ENCODE results near the gene LOXHD1. TPM values are rescaled to one million over a fixed set of nuclear protein-coding genes. Genes with fewer than 3 reads are reported as not detected.

LOXHD1 gene
- total RNA-seq, 4 donors from 2014 or later: 0.16 TPM; not detected in 3

DNA sequence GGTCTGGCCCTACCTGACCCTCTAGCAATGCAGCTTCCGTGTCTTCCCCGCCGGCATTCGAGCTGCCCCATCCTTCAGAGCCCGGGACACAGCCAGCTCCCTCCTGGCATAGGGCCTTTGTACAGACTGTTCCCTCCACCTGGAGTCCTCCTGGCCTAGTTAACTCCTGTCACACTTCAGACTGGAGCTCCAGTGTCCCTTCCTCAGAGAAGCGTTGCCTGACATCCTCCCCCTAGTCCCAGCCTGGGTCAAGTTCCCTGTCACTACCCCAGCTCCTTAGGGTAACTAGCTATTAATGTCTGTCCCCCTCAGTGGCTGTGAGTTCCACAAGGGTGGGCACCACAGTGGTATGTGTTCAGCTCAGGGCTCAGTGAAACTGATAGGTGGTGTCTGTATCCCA, 45.5 kb upstream of the LOXHD1 start:
- no peaks in the 10 kb centered on the region for H3K27me3 ChIP-seq

DNA sequence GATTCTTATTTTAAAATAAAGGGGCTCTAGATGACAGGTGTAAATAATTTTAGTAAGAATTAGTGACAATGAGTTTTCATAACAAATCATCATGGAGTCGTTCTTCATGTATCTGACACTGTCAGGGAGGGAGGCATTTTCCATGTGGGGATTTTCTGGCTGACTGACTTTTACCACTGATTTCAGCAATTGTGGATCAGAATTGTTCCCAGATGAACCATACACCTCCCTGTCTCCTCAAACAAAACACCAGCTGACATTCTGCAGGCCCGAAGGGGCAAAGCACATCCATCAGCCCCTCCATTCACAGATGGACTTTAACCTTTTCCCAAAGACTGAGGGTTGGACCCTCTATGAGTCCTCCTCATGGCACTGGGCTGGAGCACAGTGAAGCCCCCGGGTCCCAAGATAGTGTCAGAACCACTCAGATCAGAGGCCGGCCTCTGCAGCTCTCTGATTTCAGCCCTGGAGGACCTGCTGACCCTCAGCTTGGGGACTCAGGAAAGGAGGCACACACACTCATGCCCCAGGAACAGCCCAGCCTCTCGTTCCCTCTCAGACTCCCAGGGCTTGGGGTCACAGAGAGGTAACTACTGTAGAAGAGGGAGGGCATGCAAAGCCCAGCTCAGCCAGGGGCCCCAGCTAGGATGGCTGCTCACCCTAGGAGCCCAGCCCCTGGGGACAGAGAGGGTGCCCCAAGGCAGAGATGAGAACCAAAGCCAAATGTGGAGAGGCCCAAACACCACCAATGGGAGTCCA, 43.2 kb upstream of the LOXHD1 start:
- H3K4me1 ChIP-seq: no peaks in the 10 kb centered on the region
- WGBS, 2 donors (ENCODE audit: low coverage in 1 of 2): 60 to 63% methylated on average over 1 to 5 of the region's 5 CpGs
- H3K27me3 ChIP-seq: no peaks in the 10 kb centered on the region
- in situ Hi-C loops (cut with MboI; ENCODE audit: low pct_ligation_motif_present in 1 of 4, low pct_unique_long_range_greater_than_20kb in 1 of 4, low sequenced_read_pairs in 3 of 4): no loop called here
- no peak for TF ChIP-seq EP300 (IDR thresholded peaks at IDR 0.05; ENCODE audit: low read depth)
- no peak for TF ChIP-seq POLR2AphosphoS5 (IDR thresholded peaks at IDR 0.05)
- TF ChIP-seq, protein P1, sequence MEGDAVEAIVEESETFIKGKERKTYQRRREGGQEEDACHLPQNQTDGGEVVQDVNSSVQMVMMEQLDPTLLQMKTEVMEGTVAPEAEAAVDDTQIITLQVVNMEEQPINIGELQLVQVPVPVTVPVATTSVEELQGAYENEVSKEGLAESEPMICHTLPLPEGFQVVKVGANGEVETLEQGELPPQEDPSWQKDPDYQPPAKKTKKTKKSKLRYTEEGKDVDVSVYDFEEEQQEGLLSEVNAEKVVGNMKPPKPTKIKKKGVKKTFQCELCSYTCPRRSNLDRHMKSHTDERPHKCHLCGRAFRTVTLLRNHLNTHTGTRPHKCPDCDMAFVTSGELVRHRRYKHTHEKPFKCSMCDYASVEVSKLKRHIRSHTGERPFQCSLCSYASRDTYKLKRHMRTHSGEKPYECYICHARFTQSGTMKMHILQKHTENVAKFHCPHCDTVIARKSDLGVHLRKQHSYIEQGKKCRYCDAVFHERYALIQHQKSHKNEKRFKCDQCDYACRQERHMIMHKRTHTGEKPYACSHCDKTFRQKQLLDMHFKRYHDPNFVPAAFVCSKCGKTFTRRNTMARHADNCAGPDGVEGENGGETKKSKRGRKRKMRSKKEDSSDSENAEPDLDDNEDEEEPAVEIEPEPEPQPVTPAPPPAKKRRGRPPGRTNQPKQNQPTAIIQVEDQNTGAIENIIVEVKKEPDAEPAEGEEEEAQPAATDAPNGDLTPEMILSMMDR (IDR thresholded peaks at IDR 0.05): no peak
- TF ChIP-seq POLR2A (IDR thresholded peaks at IDR 0.05): no peak
- no peaks in the 10 kb centered on the region for H3K36me3 ChIP-seq
- no peak overlapping the region for H3K4me3 ChIP-seq
- no peaks in the 10 kb centered on the region for H3K9me3 ChIP-seq
- no peak for DNase-seq
- intact Hi-C loops (cut with DNase I; ENCODE audit: low total_unique reads): no loop called here
- no peak overlapping the region for H3K27ac ChIP-seq

More for the DNA sequence above, 45.5 kb upstream of the LOXHD1 start:
- no peak overlapping the region for H3K4me3 ChIP-seq
- intact Hi-C loops (cut with DNase I; ENCODE audit: low total_unique reads): no loop called here
- in situ Hi-C loops (cut with MboI; ENCODE audit: low pct_ligation_motif_present in 1 of 4, low pct_unique_long_range_greater_than_20kb in 1 of 4, low sequenced_read_pairs in 3 of 4): no loop called here
- no peaks in the 10 kb centered on the region for H3K36me3 ChIP-seq
- TF ChIP-seq EP300 (IDR thresholded peaks at IDR 0.05; ENCODE audit: low read depth) (no peak), POLR2AphosphoS5 (IDR thresholded peaks at IDR 0.05) (no peak), POLR2A (IDR thresholded peaks at IDR 0.05) (no peak)
- TF ChIP-seq, protein P1 (IDR thresholded peaks at IDR 0.05): no peak
- no peaks in the 10 kb centered on the region for H3K9me3 ChIP-seq
- 91% methylated on average over 6 of the region's 6 CpGs; no CpG with 5 or more reads in 1 of the 2 donors for WGBS, 2 donors (ENCODE audit: low coverage in 1 of 2)
- DNase-seq: no peak
- H3K27ac ChIP-seq: no peak overlapping the region
- H3K4me1 ChIP-seq: no peaks in the 10 kb centered on the region

DNA sequence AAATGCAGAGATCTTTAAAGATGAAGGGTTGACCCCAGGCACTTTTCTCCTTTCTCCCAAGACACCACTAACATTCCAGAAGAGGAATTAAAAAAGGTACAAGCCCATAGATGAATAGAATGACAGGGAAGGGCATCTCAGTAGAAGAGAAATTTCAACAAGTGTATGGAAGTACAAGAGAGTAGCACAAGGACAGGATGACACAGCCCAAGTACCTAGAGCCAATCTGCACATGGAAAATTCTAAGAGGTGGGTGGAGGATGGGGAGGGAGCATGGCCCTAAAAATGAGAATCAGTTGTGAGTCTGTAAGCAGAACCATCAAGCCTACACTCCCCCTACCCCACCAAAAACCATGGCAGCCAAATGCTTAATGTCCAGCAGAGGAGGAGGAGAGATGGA, 39.7 kb upstream of the LOXHD1 start:
- Histone ChIP-seq H3K27me3 (no peaks in the 10 kb centered on the region), H3K27ac (no peak overlapping the region), H3K4me1 (no peaks in the 10 kb centered on the region), H3K36me3 (no peaks in the 10 kb centered on the region), H3K9me3 (no peaks in the 10 kb centered on the region), H3K4me3 (no peak overlapping the region)
- in situ Hi-C loops (cut with MboI; ENCODE audit: low pct_ligation_motif_present in 1 of 4, low pct_unique_long_range_greater_than_20kb in 1 of 4, low sequenced_read_pairs in 3 of 4): no loop called here
- intact Hi-C loops (cut with DNase I; ENCODE audit: low total_unique reads): no loop called here
- DNase-seq: no peak
- no peak for TF ChIP-seq POLR2A (IDR thresholded peaks at IDR 0.05)
- no peak for TF ChIP-seq POLR2AphosphoS5 (IDR thresholded peaks at IDR 0.05)
- TF ChIP-seq EP300 (IDR thresholded peaks at IDR 0.05; ENCODE audit: low read depth): no peak
- TF ChIP-seq, protein P1 (IDR thresholded peaks at IDR 0.05): no peak

DNA sequence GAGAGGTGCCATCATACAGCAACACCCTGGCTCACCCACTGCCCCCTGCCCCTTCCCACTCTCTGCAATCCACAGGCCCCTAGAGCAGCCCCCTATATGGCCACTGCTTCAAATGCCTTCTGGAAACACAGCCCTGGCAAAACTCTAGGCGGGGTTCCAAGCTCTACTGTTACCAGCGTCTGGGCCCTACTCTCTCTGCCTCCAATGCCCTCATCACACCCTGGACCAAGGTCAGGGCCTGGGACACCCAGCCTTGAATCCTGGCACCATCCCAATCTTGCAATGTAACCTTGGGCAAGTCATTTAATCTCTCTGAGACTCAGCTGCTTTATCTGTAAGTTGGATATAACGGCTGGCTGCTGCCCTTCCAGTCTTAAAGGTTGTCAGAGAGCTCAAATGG, 39.2 kb upstream of the LOXHD1 start:
- WGBS, 2 donors (ENCODE audit: low coverage in 1 of 2): 70% methylated on average over 3 of the region's 3 CpGs; no CpG with 5 or more reads in 1 of the 2 donors
- intact Hi-C loops (cut with DNase I; ENCODE audit: low total_unique reads) (no loop called here), in situ Hi-C loops (cut with MboI; ENCODE audit: low pct_ligation_motif_present in 1 of 4, low pct_unique_long_range_greater_than_20kb in 1 of 4, low sequenced_read_pairs in 3 of 4) (no loop called here)
- Histone ChIP-seq H3K36me3 (no peaks in the 10 kb centered on the region), H3K4me3 (no peak overlapping the region), H3K27me3 (no peaks in the 10 kb centered on the region), H3K9me3 (no peaks in the 10 kb centered on the region), H3K27ac (no peak overlapping the region), H3K4me1 (no peaks in the 10 kb centered on the region)
- no peak for DNase-seq
- no peak for TF ChIP-seq EP300 (IDR thresholded peaks at IDR 0.05; ENCODE audit: low read depth)

DNA sequence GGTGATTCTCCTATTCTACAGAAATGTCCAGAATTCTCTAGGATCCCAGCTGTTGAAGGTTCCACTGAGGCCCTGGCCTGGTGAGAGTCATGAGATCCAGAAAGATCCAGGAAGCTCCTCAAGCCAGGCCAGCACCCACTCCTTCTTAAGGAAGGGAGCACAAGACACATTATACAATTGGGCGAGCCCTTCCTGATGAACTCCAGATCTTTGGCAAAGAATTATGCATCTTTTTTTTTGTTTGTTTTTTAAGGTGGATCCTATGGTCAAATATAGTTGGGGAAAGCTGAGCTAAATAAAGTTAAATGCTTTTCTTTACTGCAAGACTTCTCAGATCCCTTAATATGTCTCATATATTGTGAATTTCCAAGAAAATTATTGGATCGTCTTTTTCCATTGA, 37.0 kb upstream of the LOXHD1 start:
- no peak overlapping the region for H3K4me3 ChIP-seq

More for the DNA sequence above, 37.0 kb upstream of the LOXHD1 start:
- no peak for DNase-seq
- no peaks in the 10 kb centered on the region for H3K9me3 ChIP-seq
- 67 to 82% methylated on average over 2 of the region's 2 CpGs for WGBS, 2 donors (ENCODE audit: low coverage in 1 of 2)
- no peaks in the 10 kb centered on the region for H3K27me3 ChIP-seq
- H3K27ac ChIP-seq: no peak overlapping the region
- H3K36me3 ChIP-seq: no peaks in the 10 kb centered on the region
- in situ Hi-C loops (cut with MboI; ENCODE audit: low pct_ligation_motif_present in 1 of 4, low pct_unique_long_range_greater_than_20kb in 1 of 4, low sequenced_read_pairs in 3 of 4) (no loop called here), intact Hi-C loops (cut with DNase I; ENCODE audit: low total_unique reads) (no loop called here)
- TF ChIP-seq POLR2AphosphoS5 (IDR thresholded peaks at IDR 0.05): no peak
- TF ChIP-seq, protein P1 (IDR thresholded peaks at IDR 0.05): no peak
- no peaks in the 10 kb centered on the region for H3K4me1 ChIP-seq
